Activated T-helper 17 cell treated with anti-CD3 and anti-CD28 coated beads, Interleukin-2, amount 50 U/mL, for 72 hours (primary cell): ENCODE results near the gene RAVER2. TPM values are rescaled to one million over a fixed set of nuclear protein-coding genes. Genes with fewer than 3 reads are reported as not detected.
"Not testable (repeated sequence)": the region's sequence is repeated elsewhere in the genome, so short reads cannot be mapped to it uniquely, and the experiment has no call there.

Experiments
- ATAC-seq: fragments of 150-1000 bp; cut with Tn5 transposase; replicated peaks from 2 replicates; pipeline ENCODE4 v1.10.0; 2021; ENCODE audit warnings: mild to moderate bottlenecking, moderate library complexity
- H3K27ac Mint-ChIP-seq: one replicate; pipeline ENCODE4 v1.8.0; 2022; ENCODE audit warnings: mixed read lengths
- H3K27me3 Mint-ChIP-seq: one replicate; pipeline ENCODE4 v1.8.0; 2022; ENCODE audit warnings: mixed read lengths
- H3K36me3 Mint-ChIP-seq: one replicate; pipeline ENCODE4 v1.8.0; 2022; ENCODE audit warnings: low read depth, mild to moderate bottlenecking, mixed read lengths
- H3K4me1 Mint-ChIP-seq: one replicate; pipeline ENCODE4 v1.8.0; 2022; ENCODE audit warnings: mixed read lengths
- H3K4me3 Mint-ChIP-seq: one replicate; pipeline ENCODE4 v1.8.0; 2022; ENCODE audit warnings: mild to moderate bottlenecking, mixed read lengths
- H3K9me3 Mint-ChIP-seq: one replicate; pipeline ENCODE4 v1.8.0; 2022; ENCODE audit warnings: mixed read lengths
- total RNA-seq, 2 donors: library from RNA; stranded (reverse); gene quantifications; one replicate each; pipeline ENCODE4 v1.2.3, GENCODE V29; 2022

Gene RAVER2
- total RNA-seq, 2 donors from 2014 or later = 1.5 to 2.5 TPM

DNA sequence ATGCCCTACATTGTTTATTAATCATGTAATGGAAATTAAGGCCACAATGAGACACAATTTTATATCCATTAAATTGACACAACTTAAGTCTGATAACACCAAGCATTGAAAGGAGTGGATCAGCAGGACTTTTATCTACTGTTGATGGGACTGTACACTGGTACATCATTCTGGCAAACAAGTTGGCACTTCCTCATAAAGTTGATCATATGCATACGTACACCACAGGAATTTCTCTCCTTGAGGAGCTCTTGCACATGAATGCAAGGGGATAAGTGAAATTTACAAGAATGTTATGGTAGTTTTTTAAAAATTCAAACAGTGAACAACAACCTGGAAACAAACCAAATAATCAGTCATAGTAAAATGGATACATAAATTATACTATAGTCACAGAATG lies 20.1 kb downstream of the RAVER2 start:
- H3K27me3 Mint-ChIP-seq = no peaks in the 10 kb centered on the region
- no peak overlapping the region for H3K27ac Mint-ChIP-seq

DNA sequence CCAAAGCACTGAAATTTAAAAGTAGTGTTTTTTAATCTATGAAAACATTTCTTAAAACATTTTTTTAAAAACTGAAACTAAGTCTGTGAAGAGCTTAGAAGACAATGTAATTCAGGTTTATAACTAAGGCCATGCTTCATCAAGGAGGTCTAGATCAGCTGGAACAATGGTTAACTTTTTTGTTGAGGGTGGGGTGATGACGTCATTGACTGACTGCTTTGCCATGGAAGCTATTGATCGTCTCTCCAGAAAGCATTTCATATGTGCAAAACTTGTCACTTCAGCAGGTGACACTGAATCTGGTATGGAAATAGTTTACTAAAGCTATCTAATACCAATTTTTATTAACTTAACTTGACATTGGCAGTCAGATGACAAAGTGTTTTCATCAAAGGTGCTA lies 21.0 kb downstream of the RAVER2 start:
- H3K9me3 Mint-ChIP-seq = no peaks in the 10 kb centered on the region
- peaks cover 6% of the 10 kb centered on the region for H3K4me1 Mint-ChIP-seq
- H3K27me3 Mint-ChIP-seq = no peaks in the 10 kb centered on the region
- no peak for ATAC-seq
- no peak overlapping the region for H3K27ac Mint-ChIP-seq
- H3K36me3 Mint-ChIP-seq = no peaks in the 10 kb centered on the region
- H3K4me3 Mint-ChIP-seq = no peak overlapping the region

More for the DNA sequence above, 20.1 kb downstream of the RAVER2 start:
- Mint-ChIP-seq H3K4me3 (no peak overlapping the region), H3K36me3 (no peaks in the 10 kb centered on the region), H3K9me3 (no peaks in the 10 kb centered on the region), H3K4me1 (peaks cover 2% of the 10 kb centered on the region)
- no peak for ATAC-seq

GRCh38 chr1:64766429-64766828 lies 21.6 kb downstream of the RAVER2 start:
- ATAC-seq = no peak
- no peaks in the 10 kb centered on the region for H3K27me3 Mint-ChIP-seq
- no peak overlapping the region for H3K4me3 Mint-ChIP-seq
- H3K27ac Mint-ChIP-seq = no peak overlapping the region
- H3K36me3 Mint-ChIP-seq = no peaks in the 10 kb centered on the region
- peaks cover 6% of the 10 kb centered on the region for H3K4me1 Mint-ChIP-seq
- no peaks in the 10 kb centered on the region for H3K9me3 Mint-ChIP-seq

DNA sequence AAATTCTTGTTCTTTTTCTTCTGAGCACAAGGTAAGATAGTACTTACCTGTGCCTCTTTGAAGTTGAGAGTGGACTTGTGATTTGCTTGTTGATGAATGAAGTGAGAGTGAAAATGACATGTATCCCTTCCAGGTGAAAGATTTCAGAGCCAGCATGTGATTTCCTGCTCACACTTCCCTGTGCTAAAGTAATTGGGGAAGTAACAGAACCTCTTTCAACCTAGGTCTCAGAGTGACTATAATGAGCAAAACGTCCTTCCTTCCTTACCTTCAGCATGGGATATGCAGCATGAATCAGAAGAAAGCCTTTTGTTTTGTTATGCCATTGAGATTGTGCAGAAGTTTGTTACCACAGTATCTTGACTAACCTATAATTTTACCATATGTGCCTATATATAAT lies 24.6 kb downstream of the RAVER2 start:
- no peaks in the 10 kb centered on the region for H3K36me3 Mint-ChIP-seq
- H3K27me3 Mint-ChIP-seq = no peaks in the 10 kb centered on the region
- no peak overlapping the region for H3K4me3 Mint-ChIP-seq
- H3K27ac Mint-ChIP-seq = no peak overlapping the region
- ATAC-seq = no peak
- H3K9me3 Mint-ChIP-seq = no peaks in the 10 kb centered on the region
- peaks cover 6% of the 10 kb centered on the region for H3K4me1 Mint-ChIP-seq

DNA sequence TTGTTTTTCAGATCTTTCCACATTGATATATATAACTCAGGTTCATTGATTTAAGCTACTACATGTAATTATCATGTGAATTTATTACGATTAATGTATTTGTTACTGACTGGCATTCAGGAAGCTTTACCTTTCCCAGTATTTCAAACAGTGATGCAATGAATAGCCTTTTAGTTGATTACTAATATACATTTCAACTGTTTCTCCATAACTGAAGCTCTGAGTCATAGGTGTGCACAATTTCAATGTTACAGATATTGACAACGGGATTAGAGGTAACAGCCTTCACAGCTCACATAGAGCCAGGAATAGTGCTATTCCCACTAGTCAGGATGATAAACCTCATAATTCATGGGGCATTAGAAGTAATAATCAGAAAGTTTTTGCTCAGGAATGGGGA lies 25.1 kb downstream of the RAVER2 start:
- H3K27me3 Mint-ChIP-seq = no peaks in the 10 kb centered on the region
- H3K36me3 Mint-ChIP-seq = no peaks in the 10 kb centered on the region

GRCh38 chr1:64773306-64773705 lies 28.4 kb downstream of the RAVER2 start:
- H3K4me1 Mint-ChIP-seq, ATAC-seq, H3K4me3 Mint-ChIP-seq, H3K27ac Mint-ChIP-seq, H3K27me3 Mint-ChIP-seq, H3K36me3 Mint-ChIP-seq, H3K9me3 Mint-ChIP-seq: not testable (repeated sequence)

More for the DNA sequence above, 25.1 kb downstream of the RAVER2 start:
- ATAC-seq = no peak
- Mint-ChIP-seq H3K4me3 (no peak overlapping the region), H3K27ac (no peak overlapping the region), H3K4me1 (peaks cover 6% of the 10 kb centered on the region), H3K9me3 (no peaks in the 10 kb centered on the region)

GRCh38 chr1:64775113-64775512 lies 30.2 kb downstream of the RAVER2 start:
- H3K9me3 Mint-ChIP-seq = peaks cover 3% of the 10 kb centered on the region
- no peaks in the 10 kb centered on the region for H3K36me3 Mint-ChIP-seq
- peaks cover 3% of the 10 kb centered on the region for H3K4me1 Mint-ChIP-seq
- H3K27ac Mint-ChIP-seq = no peak overlapping the region
- ATAC-seq = no peak
- H3K27me3 Mint-ChIP-seq = no peaks in the 10 kb centered on the region
- no peak overlapping the region for H3K4me3 Mint-ChIP-seq

DNA sequence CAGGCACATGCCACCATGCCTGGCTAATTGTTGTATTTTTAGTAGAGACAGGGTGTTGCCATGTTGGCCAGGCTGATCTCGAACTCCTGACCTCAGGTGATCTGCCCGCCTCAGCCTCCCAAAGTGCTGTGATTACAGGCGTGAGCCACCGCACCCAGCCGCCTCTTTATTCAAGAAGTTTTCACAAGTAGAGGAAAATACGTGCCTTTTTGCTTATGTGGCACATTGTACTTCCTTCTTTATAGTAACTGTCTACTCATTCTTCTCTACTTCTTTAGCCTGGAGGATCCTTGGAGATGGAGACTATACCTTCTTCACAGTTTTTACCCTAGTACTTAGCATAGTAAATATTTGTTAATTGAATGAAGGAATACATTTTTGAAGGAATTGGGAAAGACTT lies 37.2 kb downstream of the RAVER2 start:
- not testable (repeated sequence) for ATAC-seq, H3K4me1 Mint-ChIP-seq, H3K27me3 Mint-ChIP-seq, H3K27ac Mint-ChIP-seq, H3K4me3 Mint-ChIP-seq, H3K36me3 Mint-ChIP-seq, H3K9me3 Mint-ChIP-seq

DNA sequence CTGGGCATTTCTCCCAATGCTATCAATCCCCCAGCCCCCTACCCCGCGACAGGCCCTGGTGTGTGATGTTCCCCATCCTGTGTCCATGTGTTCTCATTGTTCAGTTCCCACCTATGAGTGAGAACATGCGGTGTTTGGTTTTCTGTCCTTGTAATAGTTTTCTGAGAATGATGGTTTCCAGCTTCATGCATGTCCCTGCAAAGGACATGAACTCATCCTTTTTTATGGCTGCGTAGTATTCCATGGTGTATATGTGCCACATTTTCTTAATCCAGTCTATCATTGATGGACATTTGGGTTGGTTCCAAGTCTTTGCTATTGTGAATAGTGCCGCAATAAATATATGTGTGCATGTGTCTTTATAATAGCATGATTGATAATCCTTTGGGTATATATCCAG lies 38.0 kb downstream of the RAVER2 start:
- H3K36me3 Mint-ChIP-seq, ATAC-seq, H3K9me3 Mint-ChIP-seq, H3K4me3 Mint-ChIP-seq, H3K27ac Mint-ChIP-seq, H3K27me3 Mint-ChIP-seq, H3K4me1 Mint-ChIP-seq: not testable (repeated sequence)

- Mint-ChIP-seq H3K9me3 (peaks cover 14% of the 10 kb centered on the region), H3K36me3 (peaks cover 8% of the 10 kb centered on the region), H3K27me3 (no peaks in the 10 kb centered on the region), H3K27ac (no peak overlapping the region), H3K4me3 (no peak overlapping the region), H3K4me1 (no peaks in the 10 kb centered on the region)
- no peak for ATAC-seq
Observed at GRCh38 chr1:64790832-64791487, 46.1 kb downstream of the RAVER2 start.

DNA sequence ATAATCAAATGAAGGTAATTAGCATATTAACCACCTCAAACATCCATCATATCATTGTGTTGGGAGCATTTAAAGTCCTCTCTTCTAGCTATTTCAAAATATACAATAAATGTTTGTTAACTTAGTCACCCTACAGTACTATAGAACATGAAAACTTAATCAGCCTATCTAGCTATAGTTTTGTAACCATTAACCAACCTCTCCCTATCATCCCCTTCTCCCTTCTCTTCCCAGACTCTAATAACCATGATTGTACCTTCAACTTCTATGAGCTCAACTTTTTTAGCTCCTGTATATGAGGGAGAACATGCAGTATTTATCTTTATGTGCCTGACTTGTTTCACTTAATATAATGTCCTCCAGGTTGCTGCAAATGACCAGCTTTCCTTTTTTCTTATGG lies 54.0 kb downstream of the RAVER2 start:
- ATAC-seq = no peak
- no peaks in the 10 kb centered on the region for H3K4me1 Mint-ChIP-seq
- no peaks in the 10 kb centered on the region for H3K27me3 Mint-ChIP-seq
- no peaks in the 10 kb centered on the region for H3K9me3 Mint-ChIP-seq
- no peak overlapping the region for H3K27ac Mint-ChIP-seq
- no peaks in the 10 kb centered on the region for H3K36me3 Mint-ChIP-seq
- no peak overlapping the region for H3K4me3 Mint-ChIP-seq

- H3K4me1 Mint-ChIP-seq = no peaks in the 10 kb centered on the region
- H3K9me3 Mint-ChIP-seq = no peaks in the 10 kb centered on the region
- no peak overlapping the region for H3K27ac Mint-ChIP-seq
- no peaks in the 10 kb centered on the region for H3K36me3 Mint-ChIP-seq
- H3K4me3 Mint-ChIP-seq = no peak overlapping the region
- no peak for ATAC-seq
- no peaks in the 10 kb centered on the region for H3K27me3 Mint-ChIP-seq
Observed at GRCh38 chr1:64801851-64802523, 57.1 kb downstream of the RAVER2 start.

DNA sequence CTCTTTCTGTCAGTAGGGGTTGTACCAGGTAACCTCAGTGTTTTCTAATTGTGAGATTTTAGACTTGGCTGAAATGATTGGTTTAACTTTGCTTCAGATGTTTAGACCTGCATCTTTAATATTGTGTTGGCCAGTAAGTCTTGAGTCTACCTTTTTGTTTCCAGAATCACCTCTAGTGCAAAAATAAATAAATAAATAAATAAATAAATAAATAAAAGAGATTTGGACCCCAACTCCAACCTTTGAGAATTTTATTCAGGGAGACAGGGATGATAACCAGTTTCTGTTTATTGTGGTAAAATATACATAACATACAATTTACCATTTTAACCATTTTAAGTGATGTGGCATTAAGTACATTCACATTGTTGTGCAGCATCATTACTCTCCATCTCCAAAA lies 64.4 kb downstream of the RAVER2 start:
- ATAC-seq = no peak
- no peaks in the 10 kb centered on the region for H3K36me3 Mint-ChIP-seq
- no peaks in the 10 kb centered on the region for H3K4me1 Mint-ChIP-seq
- no peak overlapping the region for H3K4me3 Mint-ChIP-seq
- H3K9me3 Mint-ChIP-seq = no peaks in the 10 kb centered on the region
- no peaks in the 10 kb centered on the region for H3K27me3 Mint-ChIP-seq
- H3K27ac Mint-ChIP-seq = no peak overlapping the region

- no peaks in the 10 kb centered on the region for H3K27me3 Mint-ChIP-seq
- no peak overlapping the region for H3K27ac Mint-ChIP-seq
- ATAC-seq = no peak
- H3K4me1 Mint-ChIP-seq = no peaks in the 10 kb centered on the region
- no peaks in the 10 kb centered on the region for H3K36me3 Mint-ChIP-seq
- no peaks in the 10 kb centered on the region for H3K9me3 Mint-ChIP-seq
- no peak overlapping the region for H3K4me3 Mint-ChIP-seq
Observed at GRCh38 chr1:64810001-64810400, 65.1 kb downstream of the RAVER2 start.

DNA sequence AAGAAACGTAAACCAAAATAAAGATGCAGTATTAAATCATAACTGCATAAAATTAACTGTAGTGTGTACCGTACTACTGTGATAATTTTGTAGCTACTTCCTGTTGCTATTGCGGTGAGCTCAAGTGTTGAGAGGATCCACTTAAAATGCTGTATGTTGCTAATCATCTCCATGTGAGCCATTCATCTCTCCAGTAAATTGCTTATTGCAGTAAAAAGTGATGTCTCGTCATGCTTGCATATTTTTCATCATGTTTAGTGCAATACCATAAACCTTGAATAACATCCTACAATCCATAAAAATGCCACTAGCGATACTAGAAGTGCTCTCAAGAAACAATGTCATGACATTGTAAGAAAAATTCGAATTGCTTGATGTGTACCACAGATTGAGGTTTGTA lies 66.3 kb downstream of the RAVER2 start:
- Mint-ChIP-seq H3K4me3 (no peak overlapping the region), H3K9me3 (no peaks in the 10 kb centered on the region), H3K27me3 (no peaks in the 10 kb centered on the region), H3K36me3 (no peaks in the 10 kb centered on the region), H3K4me1 (no peaks in the 10 kb centered on the region), H3K27ac (no peak overlapping the region)
- no peak for ATAC-seq
